HEK293T (cell line): ENCODE results near the gene CADM1.

ENCODE experiments used
- ARNT ChIP-seq: fragments of 450-650 bp; IDR thresholded peaks from 2 replicates; pipeline ENCODE4 v1.6.1; 2017; ENCODE audit warnings: mild to moderate bottlenecking
- ELF4 ChIP-seq: fragments of 450-650 bp; IDR thresholded peaks from 2 replicates; pipeline ENCODE4 v1.6.1; 2017; ENCODE audit warnings: antibody characterized with exemption
- FOXK2 ChIP-seq: fragments of 450-650 bp; IDR thresholded peaks from 2 replicates; pipeline ENCODE4 v1.6.1; 2016; ENCODE audit warnings: mild to moderate bottlenecking
- NFRKB ChIP-seq: fragments of 450-650 bp; IDR thresholded peaks from 2 replicates; pipeline ENCODE4 v1.6.1; 2016; ENCODE audit warnings: mild to moderate bottlenecking, moderate library complexity
- SUZ12 ChIP-seq: fragments of 450-650 bp; IDR thresholded peaks from 2 replicates; pipeline ENCODE4 v1.6.1; 2016; ENCODE audit warnings: mild to moderate bottlenecking
- TARDBP ChIP-seq: fragments of 450-650 bp; IDR thresholded peaks from 2 replicates; pipeline ENCODE4 v1.6.1; 2016
- ZNF384 ChIP-seq: fragments of 450-650 bp; IDR thresholded peaks from 2 replicates; pipeline ENCODE4 v1.6.1; 2016

GRCh38 chr11:115552773-115553438, 48.7 kb upstream of the CADM1 start:
- TF ChIP-seq TARDBP (no peak), ARNT (no peak), ELF4 (no peak), FOXK2 (no peak), ZNF384 (no peak), NFRKB (no peak), SUZ12 (no peak)
